ENCODE data around the gene DLX1. TPM values are rescaled to one million over a fixed set of nuclear protein-coding genes. Genes with fewer than 3 reads are reported as not detected.

The DLX1 gene
- total RNA-seq, 1 experiment from 2014 or later = 7.6 TPM

DNA sequence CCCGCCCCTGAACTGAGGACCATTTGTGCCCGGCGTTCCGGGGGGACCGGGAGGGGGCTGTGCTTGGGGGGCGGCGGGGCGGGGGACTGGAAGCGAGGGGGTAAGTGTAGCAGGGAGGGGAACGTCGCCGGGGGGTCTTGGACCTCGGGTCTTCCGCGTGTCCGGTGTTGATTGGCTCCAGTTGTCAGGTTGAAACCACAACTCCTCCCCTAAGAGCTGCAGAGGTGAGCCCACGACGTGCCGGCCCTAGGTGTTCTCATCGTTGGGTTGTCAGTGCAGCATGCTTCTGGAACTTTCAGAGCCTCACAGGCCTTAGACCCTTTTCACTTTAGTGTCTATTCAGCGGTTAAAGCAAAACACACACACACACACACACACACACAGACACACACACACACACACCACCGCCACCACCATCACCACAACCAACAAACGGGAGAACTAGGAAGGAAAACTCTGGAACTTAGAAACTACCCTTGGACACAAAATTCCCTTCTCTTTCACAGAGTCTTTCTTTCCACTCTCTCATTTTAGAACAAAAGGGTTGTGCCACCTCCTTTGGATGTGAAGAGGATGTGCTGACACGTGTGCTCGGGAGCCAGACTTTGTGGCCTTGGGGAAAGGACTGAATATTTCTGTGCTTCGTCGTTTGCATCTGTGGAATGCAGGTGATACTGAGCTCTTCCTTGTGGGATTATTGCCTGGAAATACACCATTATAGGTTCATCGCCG, 24.1 kb downstream of the DLX1 start:
- Histone ChIP-seq H3K4me3 (ENCODE audit: low read length) (no peak overlapping the region), H3K36me3 (ENCODE audit: low read depth, low read length) (no peaks in the 10 kb centered on the region), H4K20me1 (ENCODE audit: low read length) (no peaks in the 10 kb centered on the region), H3K27ac (ENCODE audit: low read length) (no peak overlapping the region), H3K27me3 (ENCODE audit: low read length) (no peaks in the 10 kb centered on the region), H3K9me2 (replicated peaks; ENCODE audit: low read length) (no peaks in the 10 kb centered on the region), H3K9me3 (ENCODE audit: low read length) (no peaks in the 10 kb centered on the region), H3K79me2 (ENCODE audit: low read length) (no peaks in the 10 kb centered on the region), H3K9ac (ENCODE audit: low read length) (no peak overlapping the region), H3K4me2 (ENCODE audit: low read length) (no peak overlapping the region), H3K4me1 (ENCODE audit: insufficient read depth, low read length) (no peaks in the 10 kb centered on the region), H2AFZ (ENCODE audit: low read length) (no peak overlapping the region), H3F3A (ENCODE audit: low read length, unreplicated experiment) (no peaks in the 10 kb centered on the region)
- intact Hi-C loops (cut with micrococcal nuclease) = no loop called here
- ChIA-PET POLR2A (ENCODE audit: unreplicated experiment) (no interaction called here), CTCF (no interaction called here)
- TF ChIP-seq, protein P1, sequence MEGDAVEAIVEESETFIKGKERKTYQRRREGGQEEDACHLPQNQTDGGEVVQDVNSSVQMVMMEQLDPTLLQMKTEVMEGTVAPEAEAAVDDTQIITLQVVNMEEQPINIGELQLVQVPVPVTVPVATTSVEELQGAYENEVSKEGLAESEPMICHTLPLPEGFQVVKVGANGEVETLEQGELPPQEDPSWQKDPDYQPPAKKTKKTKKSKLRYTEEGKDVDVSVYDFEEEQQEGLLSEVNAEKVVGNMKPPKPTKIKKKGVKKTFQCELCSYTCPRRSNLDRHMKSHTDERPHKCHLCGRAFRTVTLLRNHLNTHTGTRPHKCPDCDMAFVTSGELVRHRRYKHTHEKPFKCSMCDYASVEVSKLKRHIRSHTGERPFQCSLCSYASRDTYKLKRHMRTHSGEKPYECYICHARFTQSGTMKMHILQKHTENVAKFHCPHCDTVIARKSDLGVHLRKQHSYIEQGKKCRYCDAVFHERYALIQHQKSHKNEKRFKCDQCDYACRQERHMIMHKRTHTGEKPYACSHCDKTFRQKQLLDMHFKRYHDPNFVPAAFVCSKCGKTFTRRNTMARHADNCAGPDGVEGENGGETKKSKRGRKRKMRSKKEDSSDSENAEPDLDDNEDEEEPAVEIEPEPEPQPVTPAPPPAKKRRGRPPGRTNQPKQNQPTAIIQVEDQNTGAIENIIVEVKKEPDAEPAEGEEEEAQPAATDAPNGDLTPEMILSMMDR (conservative IDR thresholded peaks at IDR 0.05; ENCODE audit: low read depth, low read length) = no peak
- TF ChIP-seq EZH2phosphoT487 (IDR thresholded peaks at IDR 0.05; ENCODE audit: borderline replicate concordance, low read length) (no peak), EZH2 (IDR thresholded peaks at IDR 0.05; ENCODE audit: low read length, unreplicated experiment) (no peak)
- no TSS peak for BruUV-seq (replicated peaks)
- no peak for DNase-seq
- ATAC-seq = no peak

DNA sequence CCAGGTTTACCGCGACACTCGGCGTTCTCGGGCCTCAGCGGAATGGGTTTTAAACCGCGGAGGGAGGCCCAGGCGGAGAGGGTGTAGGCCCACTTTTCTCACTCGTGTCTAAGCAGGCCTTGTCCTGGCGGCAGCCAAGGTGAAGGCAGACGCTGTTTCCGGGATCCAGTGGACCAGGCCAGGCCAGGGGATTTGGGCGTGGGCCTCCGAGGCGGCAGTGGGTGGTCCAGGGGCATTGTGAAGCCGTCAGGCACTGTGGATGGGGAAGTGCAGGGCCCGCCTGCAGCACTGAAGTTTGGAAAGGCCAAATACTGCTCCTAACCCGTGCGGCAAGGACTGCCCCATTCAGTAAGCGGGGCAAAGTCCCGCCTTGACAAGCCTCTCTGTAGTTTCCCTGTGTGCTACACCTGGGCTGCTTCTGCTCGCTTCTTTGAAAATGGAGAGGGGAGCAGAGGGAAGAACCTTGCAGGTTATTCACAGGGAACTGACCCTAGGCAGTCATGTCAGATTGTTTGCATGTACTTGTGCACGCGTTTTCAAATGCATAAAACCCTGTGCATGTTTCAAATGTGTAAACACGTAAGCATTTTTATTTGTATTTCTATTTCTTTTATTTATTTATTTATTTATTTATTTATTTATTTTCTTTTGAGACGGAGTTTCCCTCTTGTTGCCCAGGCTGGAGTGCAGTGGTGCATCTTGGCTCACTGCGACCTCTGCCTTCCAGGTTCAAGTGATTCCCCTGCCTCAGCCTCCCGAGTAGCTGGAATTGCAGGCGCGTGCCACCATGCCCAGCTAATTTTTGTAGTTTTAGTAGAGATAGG, 24.9 kb downstream of the DLX1 start:
- DNase-seq = no peak
- CTCF ChIA-PET = no interaction called here

More for the DNA sequence above, 24.9 kb downstream of the DLX1 start:
- Histone ChIP-seq H3K4me2 (ENCODE audit: low read length) (no peak overlapping the region), H3F3A (ENCODE audit: low read length, unreplicated experiment) (no peaks in the 10 kb centered on the region), H2AFZ (ENCODE audit: low read length) (no peak overlapping the region), H3K27ac (ENCODE audit: low read length) (no peak overlapping the region), H3K79me2 (ENCODE audit: low read length) (no peaks in the 10 kb centered on the region), H3K9me2 (replicated peaks; ENCODE audit: low read length) (no peaks in the 10 kb centered on the region), H3K9ac (ENCODE audit: low read length) (no peak overlapping the region), H3K4me3 (ENCODE audit: low read length) (no peak overlapping the region), H3K36me3 (ENCODE audit: low read depth, low read length) (no peaks in the 10 kb centered on the region), H4K20me1 (ENCODE audit: low read length) (no peaks in the 10 kb centered on the region), H3K9me3 (ENCODE audit: low read length) (no peaks in the 10 kb centered on the region), H3K4me1 (ENCODE audit: insufficient read depth, low read length) (no peaks in the 10 kb centered on the region), H3K27me3 (ENCODE audit: low read length) (no peaks in the 10 kb centered on the region)
- ATAC-seq = no peak
- intact Hi-C loops (cut with micrococcal nuclease) = no loop called here
- POLR2A ChIA-PET (ENCODE audit: unreplicated experiment) = no interaction called here
- no peak for TF ChIP-seq EZH2 (IDR thresholded peaks at IDR 0.05; ENCODE audit: low read length, unreplicated experiment)
- TF ChIP-seq EZH2phosphoT487 (IDR thresholded peaks at IDR 0.05; ENCODE audit: borderline replicate concordance, low read length) = no peak
- TF ChIP-seq, protein P1 (conservative IDR thresholded peaks at IDR 0.05; ENCODE audit: low read depth, low read length) = no peak
- no TSS peak for BruUV-seq (replicated peaks)

Measured in PC-3 (cell line).